Ureter (tissue), 1 donor: ENCODE measurements around the gene TSPAN9. TPM values are rescaled to one million over a fixed set of nuclear protein-coding genes. Genes with fewer than 3 reads are reported as not detected.

Experiments used
- DNase-seq: peaks from one replicate; pipeline ENCODE4 v3.0.0-alpha.2; 2020; ENCODE audit warnings: low spot score
- total RNA-seq: library from RNA; stranded (reverse); gene quantifications from one replicate; pipeline ENCODE4 v1.2.4, GENCODE V29; 2023
- donor health status: DM: yes; HTN: yes; CAD: no.

The TSPAN9 gene
- total RNA-seq, 1 donor from 2014 or later, result 53.0 TPM

DNA sequence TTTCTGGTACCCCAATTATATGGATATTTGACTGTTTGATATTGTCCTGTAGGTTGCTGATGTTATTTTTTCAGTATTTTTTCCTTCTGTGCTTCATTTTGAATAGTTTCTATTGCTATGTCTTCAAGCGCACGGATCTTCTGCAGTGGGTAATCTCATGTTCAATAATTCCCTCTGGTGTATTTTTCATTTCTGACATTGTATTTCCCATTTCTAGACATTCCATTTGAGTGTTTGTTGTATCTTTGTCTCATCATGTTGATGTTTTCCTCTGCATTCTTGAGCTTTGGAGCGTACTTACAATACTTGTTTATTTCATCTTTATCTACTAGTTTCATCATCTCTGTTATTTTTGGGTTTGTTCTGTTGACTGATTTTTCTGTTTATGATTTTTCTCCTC lies 22.0 kb downstream of the TSPAN9 start:
- no peak for DNase-seq

GRCh38 chr12:3101309-3102024 lies 24.3 kb downstream of the TSPAN9 start:
- no peak for DNase-seq

GRCh38 chr12:3102771-3103410 lies 25.7 kb downstream of the TSPAN9 start:
- no peak for DNase-seq

- DNase-seq, result no peak
Observed at GRCh38 chr12:3103806-3104205, 26.6 kb downstream of the TSPAN9 start.

DNA sequence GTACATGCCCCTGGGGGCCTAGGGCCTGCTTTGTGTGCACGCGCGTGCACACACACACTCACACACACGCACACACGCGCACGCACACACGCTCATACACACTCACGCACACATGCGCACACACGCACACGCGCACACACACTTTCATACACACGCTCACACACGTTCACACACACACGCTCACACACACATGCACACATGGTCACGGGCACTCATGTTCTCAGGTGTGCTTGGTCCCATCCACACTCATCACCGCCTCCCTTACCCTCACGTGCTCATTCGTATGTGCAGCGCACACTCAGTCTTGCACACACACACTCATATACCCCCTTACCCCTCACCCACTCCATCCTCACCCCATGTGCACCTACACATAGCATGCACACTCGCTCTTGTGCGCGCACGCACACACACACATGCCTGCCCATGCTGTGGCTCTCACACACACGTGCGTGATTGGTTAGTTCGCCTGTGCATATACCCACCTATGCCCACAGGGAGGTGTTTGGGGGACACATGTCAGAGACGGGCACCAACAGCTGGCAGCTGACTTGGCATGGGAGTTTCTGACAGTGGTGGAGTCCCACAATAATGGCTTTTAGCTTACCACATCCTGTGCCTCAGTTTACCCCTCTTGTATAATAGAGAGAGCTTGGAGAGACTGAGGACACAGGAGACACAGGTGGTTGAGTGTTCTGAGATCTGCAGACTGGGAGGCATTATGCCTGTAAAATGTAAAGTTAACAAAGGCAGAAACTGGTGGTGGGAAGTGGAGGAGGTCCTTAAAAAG lies 28.7 kb downstream of the TSPAN9 start:
- no peak for DNase-seq

DNA sequence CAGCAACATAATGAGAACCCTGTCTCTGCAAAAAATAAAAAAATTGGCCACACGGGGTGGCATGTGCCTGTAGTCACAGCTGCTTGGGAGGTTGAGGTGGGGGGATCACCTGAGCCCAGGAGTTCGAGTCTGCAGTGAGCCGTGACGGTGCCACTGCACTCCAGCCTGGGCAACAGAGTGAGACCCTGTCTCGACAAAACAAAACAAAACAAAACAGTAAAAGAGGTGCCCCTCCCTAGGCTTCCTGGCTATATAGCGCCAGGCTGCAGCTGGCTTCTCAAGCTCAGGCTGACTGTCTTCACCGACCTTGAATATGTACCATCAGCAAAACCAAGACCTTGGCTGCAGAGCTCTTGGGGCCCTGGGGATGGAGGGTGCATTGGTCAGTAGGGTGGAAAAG lies 29.4 kb downstream of the TSPAN9 start:
- no peak for DNase-seq

DNA sequence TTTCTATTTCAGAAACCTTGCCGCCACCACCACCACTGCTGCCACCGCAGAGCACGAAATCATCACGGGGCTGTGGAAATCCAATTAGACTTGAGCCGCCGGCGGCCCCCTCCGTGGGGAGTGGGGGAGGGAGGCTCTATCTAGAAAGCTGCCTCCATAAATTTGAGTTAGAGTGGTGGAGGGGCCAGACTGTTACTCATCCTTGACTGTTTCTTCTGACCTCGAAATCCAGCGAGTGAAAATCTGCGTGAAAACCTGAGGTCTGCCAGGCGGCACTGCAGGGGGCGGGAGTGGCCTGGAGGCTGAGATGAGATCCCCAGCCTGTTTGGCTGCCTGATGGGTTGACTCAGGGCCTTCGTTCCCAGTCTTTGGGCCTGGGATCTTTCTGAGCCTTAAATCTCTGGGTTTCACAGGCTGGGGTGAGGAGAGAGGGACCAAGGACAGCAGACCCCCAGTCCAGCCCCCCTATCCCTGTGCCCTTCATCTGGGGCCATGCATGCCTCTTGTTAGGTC lies 29.9 kb downstream of the TSPAN9 start:
- no peak for DNase-seq

- DNase-seq, result no peak
Observed at GRCh38 chr12:3107954-3108353, 30.8 kb downstream of the TSPAN9 start.

GRCh38 chr12:3110578-3110977 lies 33.4 kb downstream of the TSPAN9 start:
- DNase-seq, result no peak

GRCh38 chr12:3113671-3114325 lies 36.6 kb downstream of the TSPAN9 start:
- no peak for DNase-seq

DNA sequence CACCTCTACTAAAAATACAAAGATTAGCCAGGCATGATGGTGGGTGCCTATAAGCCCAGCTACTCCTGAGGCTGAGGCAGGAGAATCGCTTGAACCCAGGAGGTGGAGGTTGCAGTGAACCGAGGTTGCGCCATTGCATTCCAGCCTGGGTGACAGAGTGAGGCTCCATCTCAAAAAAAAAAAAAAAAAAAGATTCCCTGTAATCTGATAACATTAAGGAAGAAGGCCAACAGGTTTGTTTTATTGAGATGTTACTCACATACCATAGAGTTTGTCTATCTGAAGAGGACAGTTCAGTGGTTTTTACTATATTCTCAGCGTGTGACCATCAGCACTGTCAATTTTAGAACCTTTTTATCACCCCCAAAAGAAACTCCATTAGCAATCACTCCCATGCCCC lies 37.5 kb downstream of the TSPAN9 start:
- DNase-seq, result no peak

DNA sequence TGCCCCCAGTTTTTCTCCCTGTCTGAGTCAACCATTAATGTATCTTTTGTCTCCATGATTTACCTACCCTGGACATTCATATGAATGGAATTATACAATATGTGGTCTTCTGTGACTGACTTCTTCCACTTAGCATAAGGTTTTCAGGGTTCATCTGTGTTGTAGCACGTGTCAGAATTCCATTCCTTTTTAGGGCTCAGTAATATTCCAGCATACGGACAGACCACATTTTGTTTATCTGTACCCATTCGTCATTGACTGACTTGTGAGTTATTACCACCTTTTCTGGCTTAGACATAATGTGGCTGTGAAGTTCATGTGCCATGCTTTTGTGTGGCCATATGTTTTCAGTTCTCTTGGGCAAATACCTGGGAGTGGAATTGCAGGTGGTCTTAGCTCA lies 37.9 kb downstream of the TSPAN9 start:
- no peak for DNase-seq

GRCh38 chr12:3116106-3116844 lies 39.1 kb downstream of the TSPAN9 start:
- no peak for DNase-seq

DNA sequence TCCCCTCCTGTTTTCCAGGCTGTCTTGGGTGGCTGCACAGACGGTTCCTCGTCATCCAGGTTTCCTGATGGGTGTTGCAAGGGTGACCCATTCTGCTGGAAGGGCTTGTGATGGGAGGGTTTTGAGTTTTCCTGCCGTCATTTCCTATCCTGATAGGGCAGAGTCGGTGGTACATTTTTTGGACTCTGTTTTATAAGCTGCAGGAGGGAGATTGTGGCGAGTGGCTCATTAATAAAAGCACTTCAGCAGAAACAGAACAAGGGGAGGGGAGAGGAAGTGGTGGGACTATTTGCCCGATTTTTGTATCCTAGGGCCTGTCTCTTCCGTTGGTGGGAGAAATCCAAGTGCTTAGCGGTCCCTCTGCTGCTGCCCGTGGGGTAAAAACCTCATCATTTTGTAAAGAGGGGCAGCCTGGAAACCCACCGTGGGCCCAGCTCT lies 40.0 kb downstream of the TSPAN9 start:
- no peak for DNase-seq

DNA sequence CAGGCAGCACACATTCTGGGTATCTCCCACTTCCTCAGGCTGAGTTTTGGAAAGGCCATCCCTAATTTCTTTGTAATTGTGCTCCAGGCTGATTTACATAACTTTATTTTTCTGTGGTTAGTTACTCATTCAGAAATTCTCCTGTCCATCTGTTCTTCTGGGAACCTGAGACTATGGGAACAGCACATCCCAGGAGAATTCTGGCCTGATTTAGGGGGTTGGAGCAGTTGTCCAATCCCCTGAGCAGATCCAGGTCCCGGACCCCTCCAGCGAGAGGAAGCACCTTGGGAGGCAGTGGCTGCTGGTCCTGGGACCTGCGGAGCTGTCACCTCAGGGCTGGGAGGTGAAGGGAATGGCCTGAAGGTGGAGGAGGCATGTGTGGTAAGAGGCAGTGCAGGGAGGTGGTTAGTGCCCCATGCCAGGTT lies 40.4 kb downstream of the TSPAN9 start:
- DNase-seq, result no peak

GRCh38 chr12:3119192-3119755 lies 42.1 kb downstream of the TSPAN9 start:
- DNase-seq, result no peak

- no peak for DNase-seq
Observed at GRCh38 chr12:3119756-3120601, 42.8 kb downstream of the TSPAN9 start.

DNA sequence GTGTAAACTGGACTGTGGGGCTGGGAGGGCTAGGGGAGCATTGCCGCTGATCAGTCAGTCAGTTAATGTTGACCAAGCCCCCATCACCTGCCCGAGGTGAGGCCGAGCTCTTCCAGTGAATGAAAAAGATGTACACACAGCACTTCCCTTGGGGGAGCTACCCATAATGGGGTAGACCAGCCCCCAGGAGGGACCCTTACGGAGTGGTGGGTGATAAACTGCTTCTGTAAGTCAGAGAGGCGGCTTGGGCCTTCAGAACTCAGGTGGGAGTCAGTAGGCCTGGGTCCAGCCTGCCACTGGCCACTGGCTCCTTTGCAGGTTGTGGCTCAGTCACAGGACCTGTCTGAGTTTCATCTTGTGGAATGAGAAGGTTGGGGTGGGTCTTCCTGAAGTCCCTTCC lies 43.5 kb downstream of the TSPAN9 start:
- DNase-seq, result no peak

GRCh38 chr12:3122841-3123678 lies 45.9 kb downstream of the TSPAN9 start:
- no peak for DNase-seq
